ENCODE results near the gene DAD1.

The DAD1 gene

DNA sequence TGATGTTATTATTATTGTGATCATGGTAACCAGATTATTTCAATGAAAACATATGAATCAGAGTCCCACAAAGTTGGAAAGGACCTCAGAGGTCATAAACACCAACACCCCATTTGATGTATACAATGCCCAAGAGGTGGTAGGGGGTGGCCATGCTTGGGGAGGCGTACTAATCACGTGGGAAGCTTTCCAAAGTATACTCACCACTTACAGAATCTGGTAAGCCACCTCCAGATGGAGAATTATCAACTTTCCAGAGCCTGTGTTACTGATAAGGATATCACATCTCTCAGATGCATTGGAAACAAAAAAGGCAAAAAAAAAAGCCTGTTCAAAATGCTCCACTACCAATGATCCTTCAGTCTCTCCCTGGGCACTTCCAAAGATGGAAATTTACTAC lies 8.4 kb downstream of the DAD1 start:
- Histone ChIP-seq H3K27me3 (ENCODE audit: control insufficient read depth, insufficient read depth, low read length) (no peaks in the 10 kb centered on the region), H3K9me3 (replicated peaks; ENCODE audit: low read length) (no peaks in the 10 kb centered on the region), H3K4me1 (ENCODE audit: control insufficient read depth, insufficient read depth, low read length) (no peaks in the 10 kb centered on the region), H3K36me3 (ENCODE audit: insufficient read depth, low read length) (peaks cover 20% of the 10 kb centered on the region), H3K4me2 (ENCODE audit: low read length) (no peak overlapping the region), H3K4me3 (ENCODE audit: low read length) (no peak overlapping the region), H3K9ac (ENCODE audit: low read depth, low read length) (no peak overlapping the region)

DNA sequence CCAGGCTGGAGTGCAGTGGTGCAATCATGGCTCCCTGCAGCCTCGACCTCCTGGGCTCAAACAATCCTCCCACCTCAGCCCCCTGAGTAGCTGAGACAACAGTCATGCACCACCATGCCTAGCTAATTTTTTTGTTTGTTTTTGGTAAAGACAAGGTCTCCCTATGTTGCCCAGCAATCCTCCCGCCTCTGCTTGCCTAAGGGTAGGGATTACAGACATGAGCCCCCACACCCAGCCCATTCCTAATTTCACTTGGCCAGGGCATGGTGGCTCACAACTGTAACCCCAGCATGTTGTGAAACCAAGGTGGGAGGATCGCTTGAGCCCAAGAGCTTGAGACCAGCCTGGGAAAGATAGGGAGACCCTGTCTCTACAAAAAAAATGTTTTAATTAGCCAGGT lies 9.1 kb downstream of the DAD1 start:
- Histone ChIP-seq H3K36me3 (ENCODE audit: insufficient read depth, low read length) (peaks cover 26% of the 10 kb centered on the region), H3K27me3 (ENCODE audit: control insufficient read depth, insufficient read depth, low read length) (no peaks in the 10 kb centered on the region), H3K9me3 (replicated peaks; ENCODE audit: low read length) (no peaks in the 10 kb centered on the region), H3K4me3 (ENCODE audit: low read length) (no peak overlapping the region), H3K9ac (ENCODE audit: low read depth, low read length) (no peak overlapping the region), H3K4me1 (ENCODE audit: control insufficient read depth, insufficient read depth, low read length) (no peaks in the 10 kb centered on the region), H3K4me2 (ENCODE audit: low read length) (no peak overlapping the region)

DNA sequence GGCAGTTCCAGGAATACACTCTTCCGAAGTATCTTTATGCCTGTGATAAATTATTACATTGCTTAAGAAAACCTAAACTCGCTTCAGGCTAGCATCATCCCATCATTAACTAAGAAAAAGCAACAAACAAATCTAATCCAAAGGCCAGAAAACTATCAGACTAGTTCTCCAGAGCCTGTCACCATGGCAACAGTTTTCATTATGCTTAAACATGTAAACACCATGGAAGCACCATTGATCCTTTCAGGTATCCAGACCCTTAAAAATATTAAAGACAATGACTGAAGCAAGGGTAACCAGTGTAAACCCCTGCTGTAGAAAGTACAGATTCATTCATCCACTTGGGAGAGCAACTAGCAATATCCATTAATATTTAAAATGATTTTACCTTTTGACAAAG lies 9.8 kb downstream of the DAD1 start:
- Histone ChIP-seq H3K4me2 (ENCODE audit: low read length) (no peak overlapping the region), H3K27me3 (ENCODE audit: control insufficient read depth, insufficient read depth, low read length) (no peaks in the 10 kb centered on the region), H3K36me3 (ENCODE audit: insufficient read depth, low read length) (peaks cover 32% of the 10 kb centered on the region), H3K9ac (ENCODE audit: low read depth, low read length) (no peak overlapping the region), H3K4me1 (ENCODE audit: control insufficient read depth, insufficient read depth, low read length) (no peaks in the 10 kb centered on the region), H3K4me3 (ENCODE audit: low read length) (no peak overlapping the region), H3K9me3 (replicated peaks; ENCODE audit: low read length) (no peaks in the 10 kb centered on the region)

DNA sequence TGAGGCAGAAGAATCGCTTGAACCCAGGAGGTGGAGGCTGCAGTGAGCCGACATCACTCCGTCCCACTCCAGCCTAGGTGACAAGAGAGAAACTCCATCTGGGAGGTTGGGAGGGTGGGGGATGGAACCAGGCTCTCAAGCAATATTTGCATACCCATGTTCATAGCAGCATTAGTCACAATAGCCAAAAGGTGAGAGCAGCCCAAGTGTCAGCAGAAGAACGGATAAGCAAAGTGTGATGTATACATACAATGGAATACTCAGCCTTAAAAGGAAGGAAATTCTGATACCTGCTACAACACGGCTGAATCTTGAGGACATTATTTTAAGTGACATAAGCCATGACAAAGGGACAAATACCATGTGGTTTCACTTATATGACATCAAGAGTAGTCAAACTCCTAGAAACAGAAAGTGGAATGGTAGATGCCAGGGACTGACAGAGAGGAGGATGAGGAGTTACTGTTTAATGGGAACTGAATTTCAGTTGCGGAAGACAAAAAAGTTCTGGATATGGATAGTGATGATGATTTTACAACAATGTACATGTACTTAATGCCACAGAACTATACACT lies 11.6 kb downstream of the DAD1 start:
- Histone ChIP-seq H3K4me2 (ENCODE audit: low read length) (no peak overlapping the region), H3K36me3 (ENCODE audit: insufficient read depth, low read length) (peaks cover 38% of the 10 kb centered on the region), H3K9me3 (replicated peaks; ENCODE audit: low read length) (no peaks in the 10 kb centered on the region), H3K27me3 (ENCODE audit: control insufficient read depth, insufficient read depth, low read length) (no peaks in the 10 kb centered on the region), H3K4me1 (ENCODE audit: control insufficient read depth, insufficient read depth, low read length) (peaks cover 8% of the 10 kb centered on the region), H3K9ac (ENCODE audit: low read depth, low read length) (no peak overlapping the region), H3K4me3 (ENCODE audit: low read length) (no peak overlapping the region)

DNA sequence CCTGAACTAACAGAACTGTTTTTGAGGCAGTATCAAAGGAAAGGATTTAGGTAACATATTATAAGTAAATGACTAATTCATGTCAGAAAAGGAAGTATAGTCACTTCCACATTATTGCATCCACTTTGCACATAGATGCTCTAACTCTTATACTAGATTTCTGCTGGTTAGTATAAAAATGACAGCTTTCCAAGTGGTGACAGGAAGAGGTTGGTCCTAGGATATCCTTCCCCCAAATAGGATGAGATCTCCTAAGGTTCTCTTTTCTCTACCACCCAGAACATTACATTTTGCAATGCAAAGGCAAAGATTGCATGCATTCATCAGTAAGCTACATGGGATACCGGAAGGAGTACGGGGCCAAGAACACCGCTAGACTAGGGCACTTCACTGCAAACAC lies 15.2 kb downstream of the DAD1 start:
- no peaks in the 10 kb centered on the region for H3K9me3 ChIP-seq (replicated peaks; ENCODE audit: low read length)
- no peak overlapping the region for H3K4me3 ChIP-seq (ENCODE audit: low read length)
- H3K4me1 ChIP-seq (ENCODE audit: control insufficient read depth, insufficient read depth, low read length) = peaks cover 23% of the 10 kb centered on the region
- H3K4me2 ChIP-seq (ENCODE audit: low read length) = no peak overlapping the region
- peaks cover 57% of the 10 kb centered on the region for H3K36me3 ChIP-seq (ENCODE audit: insufficient read depth, low read length)
- no peak overlapping the region for H3K9ac ChIP-seq (ENCODE audit: low read depth, low read length)
- no peaks in the 10 kb centered on the region for H3K27me3 ChIP-seq (ENCODE audit: control insufficient read depth, insufficient read depth, low read length)

DNA sequence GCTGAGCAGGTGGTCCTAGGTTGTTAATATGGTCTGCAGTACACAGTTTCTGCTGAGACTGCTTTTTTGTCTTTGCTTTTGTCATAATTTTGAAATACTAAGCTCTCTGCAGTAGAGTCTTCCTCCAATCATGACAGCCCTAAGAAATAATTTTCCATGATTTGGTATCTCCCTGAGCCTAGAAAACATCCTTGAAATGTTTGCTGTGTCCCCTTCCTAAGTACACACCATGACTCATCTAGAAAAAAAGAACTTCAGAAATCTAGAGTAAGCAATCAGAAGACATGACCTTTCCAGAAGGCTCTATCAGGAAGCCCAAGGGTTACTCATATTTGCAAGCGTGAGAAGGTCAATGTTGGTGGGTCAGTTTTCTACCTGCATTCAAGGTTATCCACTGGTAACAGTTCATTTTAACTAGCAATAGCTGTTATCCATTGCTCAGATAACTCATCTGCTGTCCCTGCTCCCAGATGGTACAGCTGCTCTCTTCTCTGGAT lies 16.4 kb downstream of the DAD1 start:
- H3K9me3 ChIP-seq (replicated peaks; ENCODE audit: low read length) = no peaks in the 10 kb centered on the region
- peak overlapping the region; percentile 1 for H3K4me2 ChIP-seq (ENCODE audit: low read length)
- H3K27me3 ChIP-seq (ENCODE audit: control insufficient read depth, insufficient read depth, low read length) = no peaks in the 10 kb centered on the region
- peaks cover 67% of the 10 kb centered on the region for H3K36me3 ChIP-seq (ENCODE audit: insufficient read depth, low read length)
- H3K4me3 ChIP-seq (ENCODE audit: low read length) = no peak overlapping the region
- peaks cover 23% of the 10 kb centered on the region for H3K4me1 ChIP-seq (ENCODE audit: control insufficient read depth, insufficient read depth, low read length)
- H3K9ac ChIP-seq (ENCODE audit: low read depth, low read length) = peak overlapping the region; percentile 41

DNA sequence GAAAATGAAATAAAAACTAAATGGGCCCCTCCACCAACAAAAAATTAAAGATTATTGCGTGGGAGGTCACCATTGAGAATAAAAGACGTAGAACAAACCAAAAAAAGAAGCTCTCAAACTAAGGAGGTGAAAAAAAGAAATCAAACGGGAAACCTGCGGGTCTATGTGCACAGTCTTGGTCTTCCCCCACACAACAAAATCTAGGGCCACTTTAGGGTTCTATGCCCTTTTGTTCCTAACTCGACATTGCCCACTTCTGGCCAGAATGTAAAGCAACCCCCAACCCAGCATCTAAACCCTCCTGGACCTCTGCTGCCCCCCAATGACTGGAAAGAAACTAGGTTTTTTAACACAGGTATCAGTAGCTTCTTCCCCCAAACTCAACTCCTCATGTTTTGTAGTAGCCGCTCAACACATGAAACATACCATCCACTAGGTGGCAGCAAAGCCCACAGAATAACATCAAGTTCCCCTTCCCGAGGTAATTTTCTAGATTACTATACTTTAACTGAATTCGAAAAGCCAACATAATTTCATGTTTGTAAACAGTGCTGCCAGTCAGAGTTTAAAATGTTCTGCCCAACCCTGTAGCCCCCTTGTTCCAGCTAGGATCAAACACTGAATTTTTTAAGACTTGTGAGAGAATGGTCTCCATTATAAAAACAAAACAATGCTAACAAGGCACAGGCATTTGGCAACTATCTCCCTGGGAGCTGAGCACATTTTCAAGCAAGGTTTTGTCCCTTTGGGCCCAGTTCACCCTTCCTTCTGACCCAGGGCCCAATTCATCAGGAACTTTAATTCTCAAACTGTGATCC lies 18.7 kb downstream of the DAD1 start:
- Histone ChIP-seq H3K4me2 (ENCODE audit: low read length) (no peak overlapping the region), H3K36me3 (ENCODE audit: insufficient read depth, low read length) (peaks cover 80% of the 10 kb centered on the region), H3K27me3 (ENCODE audit: control insufficient read depth, insufficient read depth, low read length) (no peaks in the 10 kb centered on the region), H3K4me3 (ENCODE audit: low read length) (no peak overlapping the region), H3K9me3 (replicated peaks; ENCODE audit: low read length) (no peaks in the 10 kb centered on the region), H3K9ac (ENCODE audit: low read depth, low read length) (no peak overlapping the region), H3K4me1 (ENCODE audit: control insufficient read depth, insufficient read depth, low read length) (peaks cover 23% of the 10 kb centered on the region)

DNA sequence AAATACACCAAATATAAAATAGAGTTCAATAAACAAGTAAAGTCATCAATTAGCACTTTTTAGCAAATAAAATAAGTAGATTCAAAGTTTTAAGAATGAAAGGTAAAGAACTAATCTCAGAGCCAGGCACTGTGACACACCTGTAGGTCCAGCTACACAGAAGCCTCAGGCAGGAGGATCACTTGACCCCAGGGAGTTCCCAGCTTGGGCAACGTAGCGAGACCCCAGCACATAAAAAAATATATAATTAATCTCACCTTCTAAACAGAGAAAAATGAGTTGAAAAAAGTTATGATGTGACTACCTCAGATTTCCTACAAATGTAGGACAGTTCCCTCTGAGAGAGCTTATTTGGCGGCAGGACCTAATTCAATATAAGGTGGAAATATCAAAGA lies 19.3 kb downstream of the DAD1 start:
- peaks cover 79% of the 10 kb centered on the region for H3K36me3 ChIP-seq (ENCODE audit: insufficient read depth, low read length)

DNA sequence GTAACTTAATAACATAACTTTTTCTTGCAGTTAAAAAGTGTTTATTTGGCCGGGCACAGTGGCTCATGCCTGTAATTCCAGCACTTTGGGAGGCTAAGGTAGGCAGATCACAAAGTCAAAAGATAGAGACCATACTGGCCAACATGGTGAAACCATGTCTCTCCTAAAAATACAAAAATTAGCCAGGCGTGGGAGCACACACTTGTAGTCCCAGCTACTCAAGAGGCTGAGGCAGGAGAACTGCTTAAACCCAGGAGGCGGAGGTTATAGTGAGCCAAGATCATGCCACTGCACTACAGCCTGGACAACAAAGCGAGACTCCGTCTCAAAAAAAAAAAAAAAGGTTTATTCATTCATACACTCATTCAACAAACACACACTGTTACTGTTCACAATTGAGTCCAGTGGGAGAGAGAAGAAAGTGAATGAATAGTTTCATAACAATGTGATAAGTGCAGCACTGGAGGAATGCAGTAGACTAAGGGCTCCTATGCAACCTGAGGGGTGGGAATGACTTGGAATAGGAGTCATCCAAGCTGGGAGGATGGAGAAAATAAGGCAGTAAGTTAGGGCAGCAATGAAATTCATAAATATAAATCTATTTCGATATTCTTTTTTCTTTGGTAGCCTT lies 19.8 kb downstream of the DAD1 start:
- H3K4me3 ChIP-seq (ENCODE audit: low read length) = no peak overlapping the region
- no peak overlapping the region for H3K4me2 ChIP-seq (ENCODE audit: low read length)
- peaks cover 79% of the 10 kb centered on the region for H3K36me3 ChIP-seq (ENCODE audit: insufficient read depth, low read length)
- no peaks in the 10 kb centered on the region for H3K9me3 ChIP-seq (replicated peaks; ENCODE audit: low read length)
- H3K4me1 ChIP-seq (ENCODE audit: control insufficient read depth, insufficient read depth, low read length) = peaks cover 23% of the 10 kb centered on the region
- no peaks in the 10 kb centered on the region for H3K27me3 ChIP-seq (ENCODE audit: control insufficient read depth, insufficient read depth, low read length)
- H3K9ac ChIP-seq (ENCODE audit: low read depth, low read length) = no peak overlapping the region

More for the DNA sequence above, 19.3 kb downstream of the DAD1 start:
- no peak overlapping the region for H3K4me3 ChIP-seq (ENCODE audit: low read length)
- no peaks in the 10 kb centered on the region for H3K27me3 ChIP-seq (ENCODE audit: control insufficient read depth, insufficient read depth, low read length)
- no peak overlapping the region for H3K9ac ChIP-seq (ENCODE audit: low read depth, low read length)
- H3K4me1 ChIP-seq (ENCODE audit: control insufficient read depth, insufficient read depth, low read length) = peaks cover 23% of the 10 kb centered on the region
- H3K9me3 ChIP-seq (replicated peaks; ENCODE audit: low read length) = no peaks in the 10 kb centered on the region
- no peak overlapping the region for H3K4me2 ChIP-seq (ENCODE audit: low read length)

DNA sequence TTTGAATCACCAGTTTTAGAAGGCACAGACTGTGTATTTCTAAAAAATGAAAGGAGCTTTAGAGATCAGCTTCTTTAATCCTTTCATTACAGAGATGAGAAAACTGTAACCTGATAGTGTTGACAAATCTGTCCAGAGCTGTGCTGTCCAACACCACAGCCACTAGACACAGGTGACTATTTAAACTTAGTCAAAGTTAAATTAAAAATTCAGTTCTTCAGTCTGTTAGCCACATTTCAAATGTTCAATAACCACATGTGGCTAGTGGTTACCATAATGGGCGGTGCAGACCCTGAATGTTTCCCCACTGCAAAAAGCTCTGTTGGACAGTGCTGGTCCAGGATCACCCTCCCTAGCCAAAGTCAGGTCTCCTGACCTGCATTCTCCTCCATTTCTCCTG lies 21.6 kb downstream of the DAD1 start:
- Histone ChIP-seq H3K4me3 (ENCODE audit: low read length) (no peak overlapping the region), H3K4me1 (ENCODE audit: control insufficient read depth, insufficient read depth, low read length) (peaks cover 15% of the 10 kb centered on the region), H3K27me3 (ENCODE audit: control insufficient read depth, insufficient read depth, low read length) (no peaks in the 10 kb centered on the region), H3K9ac (ENCODE audit: low read depth, low read length) (no peak overlapping the region), H3K4me2 (ENCODE audit: low read length) (no peak overlapping the region), H3K9me3 (replicated peaks; ENCODE audit: low read length) (no peaks in the 10 kb centered on the region), H3K36me3 (ENCODE audit: insufficient read depth, low read length) (peaks cover 75% of the 10 kb centered on the region)

DNA sequence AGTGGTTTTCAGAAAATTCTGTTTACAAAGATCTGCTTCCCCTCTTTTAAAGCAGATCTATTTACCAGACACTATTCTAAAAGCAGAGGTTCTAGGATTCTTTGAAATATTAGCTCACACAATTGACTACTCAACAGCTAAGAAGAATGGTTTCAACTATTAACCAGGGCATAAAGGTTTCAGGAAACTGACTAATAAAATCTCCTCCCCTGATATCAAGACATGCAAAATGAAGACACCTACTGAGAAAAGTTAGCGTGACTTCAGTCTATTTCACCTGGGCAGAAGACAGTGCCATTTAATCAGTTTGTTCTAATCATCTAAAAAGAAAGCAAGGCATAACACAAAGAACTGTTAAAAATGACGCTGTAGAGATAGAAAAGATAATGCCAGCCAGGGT lies 22.2 kb downstream of the DAD1 start:
- H3K36me3 ChIP-seq (ENCODE audit: insufficient read depth, low read length) = peaks cover 69% of the 10 kb centered on the region
- H3K27me3 ChIP-seq (ENCODE audit: control insufficient read depth, insufficient read depth, low read length) = no peaks in the 10 kb centered on the region
- no peak overlapping the region for H3K9ac ChIP-seq (ENCODE audit: low read depth, low read length)
- H3K4me3 ChIP-seq (ENCODE audit: low read length) = no peak overlapping the region
- H3K4me2 ChIP-seq (ENCODE audit: low read length) = no peak overlapping the region
- H3K9me3 ChIP-seq (replicated peaks; ENCODE audit: low read length) = no peaks in the 10 kb centered on the region
- peaks cover 9% of the 10 kb centered on the region for H3K4me1 ChIP-seq (ENCODE audit: control insufficient read depth, insufficient read depth, low read length)

Measured in skeletal muscle satellite cell (primary cell).